Subcutaneous adipose tissue (tissue), 4 donors: ENCODE measurements around the gene ATP6V0A1. TPM values are rescaled to one million over a fixed set of nuclear protein-coding genes. Genes with fewer than 3 reads are reported as not detected.

Experiments
- CTCF ChIP-seq: fragments of 450-650 bp; IDR thresholded peaks from one replicate; pipeline ENCODE4 v1.5.1; 2016; ENCODE audit warnings: low read depth, mild to moderate bottlenecking, control low read depth, antibody characterized with exemption, moderate library complexity
- total RNA-seq, 4 donors: library from RNA; depleted of rRNA; stranded (reverse); fragments of >200 nt; gene quantifications; one replicate each; pipeline ENCODE4 v1.1.0, GENCODE V29; 2016

The ATP6V0A1 gene
- total RNA-seq, 4 donors from 2014 or later = 53.0 to 113 (median 56.1) TPM

- TF ChIP-seq CTCF = no peak
Observed at GRCh38 chr17:42555122-42555622, 96.5 kb downstream of the ATP6V0A1 start.

- TF ChIP-seq CTCF = no peak
Observed at GRCh38 chr17:42559075-42559474, 100.4 kb downstream of the ATP6V0A1 start.

- TF ChIP-seq CTCF = no peak
Observed at GRCh38 chr17:42560246-42560645, 101.6 kb downstream of the ATP6V0A1 start.

- no peak for TF ChIP-seq CTCF
Observed at GRCh38 chr17:42561897-42562387, 103.3 kb downstream of the ATP6V0A1 start, which contains the start of gene COASY. TSS of gene COASY (plus strand) at chr17:42562148. CDS start at chr17:42562623, 475 bp downstream.

- TF ChIP-seq CTCF = no peak
Observed at GRCh38 chr17:42562388-42563142, 103.9 kb downstream of the ATP6V0A1 start.

- TF ChIP-seq CTCF = no peak
Observed at GRCh38 chr17:42563143-42563509, 104.4 kb downstream of the ATP6V0A1 start.

- no peak for TF ChIP-seq CTCF
Observed at GRCh38 chr17:42563543-42563942, 104.9 kb downstream of the ATP6V0A1 start.
